Heart left ventricle (tissue), 16 donors: Measurements from ENCODE around the gene ZNF740. TPM values are rescaled to one million over a fixed set of nuclear protein-coding genes. Genes with fewer than 3 reads are reported as not detected.

Source experiments
- ATAC-seq, 4 donors: fragments of 200-7000 bp; cut with Tn5 transposase; one replicate each; pipeline ENCODE4 v1.9.1; 2020 to 2022; ENCODE audit warnings: moderate library complexity in 4 of 4, mild to moderate bottlenecking in 3 of 4, moderate number of reproducible peaks in 1 of 4
- DNase-seq, 5 donors: peaks; one replicate each; pipeline ENCODE4 v3.0.0-alpha.2; 2020
- H3K27ac ChIP-seq, 12 donors: fragments of 200-600 bp; sonication (generic) in 4 of 12; one replicate each; pipeline versions ENCODE4 v1.5.0 to v1.8.0; 2016 to 2022; ENCODE audit warnings: mild to moderate bottlenecking in 2 of 12
- H3K27me3 ChIP-seq, 9 donors: fragments of 200-600 bp; sonication (generic) in 2 of 9; one replicate each; pipeline versions ENCODE4 v1.5.1 to v1.8.0; 2016 to 2022; ENCODE audit warnings: mild to moderate bottlenecking in 3 of 9
- H3K36me3 ChIP-seq, 9 donors: fragments of 200-600 bp; sonication (generic) in 2 of 9; one replicate each; pipeline versions ENCODE4 v1.5.0 to v1.8.0; 2018 to 2022; ENCODE audit warnings: mild to moderate bottlenecking in 2 of 9
- H3K4me1 ChIP-seq, 12 donors: fragments of 200-600 bp; sonication (generic) in 4 of 12; one replicate each; pipeline versions ENCODE4 v1.5.0 to v1.8.0; 2016 to 2022; ENCODE audit warnings: mild to moderate bottlenecking in 3 of 12
- H3K4me3 ChIP-seq, 12 donors: fragments of 200-600 bp; sonication (generic) in 4 of 12; one replicate each; pipeline versions ENCODE4 v1.5.0 to v1.8.0; 2017 to 2022; ENCODE audit warnings: mild to moderate bottlenecking in 9 of 12, moderate library complexity in 4 of 12
- H3K9me3 ChIP-seq, 12 donors: fragments of 200-600 bp; sonication (generic) in 4 of 12; one replicate each; pipeline versions ENCODE4 v1.5.0 to v1.8.0; 2016 to 2022; ENCODE audit warnings: mild to moderate bottlenecking in 1 of 12
- CTCF ChIP-seq, 12 donors: fragments of 200-600 bp; sonication (generic) in 4 of 12; IDR thresholded peaks; one replicate each; pipeline versions ENCODE4 v1.5.0 to v1.8.0; 2018 to 2022; ENCODE audit warnings: antibody characterized with exemption in 12 of 12, mild to moderate bottlenecking in 5 of 12
- POLR2A ChIP-seq, 2 donors: fragments of 450-650 bp; IDR thresholded peaks; one replicate each; pipeline ENCODE4 v1.6.1; 2017; ENCODE audit warnings: antibody characterized with exemption in 2 of 2, mild to moderate bottlenecking in 2 of 2, moderate library complexity in 2 of 2
- WGBS, 4 donors: extraction: QIAGEN DNeasy Blood & Tissue Kit in 2 of 4; methylation state at CpG; one replicate each; pipeline versions ENCODE4 v1.1.5 to v1.1.7; 2013 to 2018; 5-methylcytosine and 5-hydroxymethylcytosine counted together
- intact Hi-C, 10 donors: fragments of 100-400 bp; cut with DNase I; formaldehyde crosslinking; loops; one replicate each; pipeline versions ENCODE4 v1.11.1 to v1.14.2; 2022
- polyA plus RNA-seq, 2 donors: library from polyadenylated mRNA; stranded (reverse); fragments of 200-250 nt; gene quantifications; one replicate each; pipeline ENCODE4 v1.2.3, GENCODE V29; 2013
- total RNA-seq, 9 donors: library from RNA; depleted of rRNA in 2 of 9; stranded (reverse); fragments of >200 nt in 2 of 9; fragmentation: NEBNext Ultra II Directional in 3 of 9; extraction: Animal tissue kit (Norgen Biotek cat#: 25700) in 3 of 9; gene quantifications; one replicate each; pipeline versions ENCODE4 v1.1.0 to v1.2.4, GENCODE V29; 2016 to 2023
- donor health status: ischemic (EF 13 %, LVEDD 7.1; RV severe dilation, severe dysfunction).
- donor health status: healthy with polysubstance abuse.
- donor health status: DM: no; HTN: yes; CAD: no.
- donor health status: DM: no; HTN: no; CAD: no.
- donor health status: ischemic (EF 25% LVEDD 6.9; RV normal size, moderate dysfunction).
- donor health status: ischemic (EF 25% LVEDD 5.7; RV mildly dilated, moderate dysfunction).
- donor health status: healthy.
- donor health status: DM: yes; HTN: yes; CAD: no.
- donor health status: ischemic (EF 35%, LVEDD 5.7; RV mildly dilated, moderate dysfunction).
- donor health status: nonischemic (EF 11% LVEDD 7.7; RV severe dilation, severe dysfunction).
- donor health status: DM: yes; HTN: yes; CAD: no.
- donor health status: PGD.
- donor health status: ischemic (EF 29% LVEDD 5.4; RV normal size, mild dysfunction).
- donor health status: nonischemic (EF 23%, LVEDD 6.1; RV moderate dilation, normal function).

Gene ZNF740
- total and polyA plus RNA-seq, 11 donors, result 4.8 to 27.4 (median 17.6) TPM

GRCh38 chr12:53151039-53151438 lies 29.5 kb upstream of the ZNF740 start:
- peaks cover 0 to 5% (median 0%) of the 10 kb centered on the region in 12 donors for H3K4me1 ChIP-seq
- 88 to 94% (median 91%) methylated on average over 6 of the region's 6 CpGs for WGBS, 4 donors
- ATAC-seq, result no peak

GRCh38 chr12:53152390-53152789 lies 28.1 kb upstream of the ZNF740 start:
- Histone ChIP-seq H3K4me3 (no peak overlapping the region), H3K27ac (no peak overlapping the region), H3K4me1 (peaks cover 0 to 5% (median 0%) of the 10 kb centered on the region in 12 donors), H3K27me3 (no peaks in the 10 kb centered on the region), H3K9me3 (no peaks in the 10 kb centered on the region), H3K36me3 (peaks cover 0 to 6% (median 0%) of the 10 kb centered on the region in 9 donors)
- DNase-seq, result no peak
- TF ChIP-seq POLR2A (IDR thresholded peaks at IDR 0.05) (no peak), CTCF (IDR thresholded peaks at IDR 0.05) (no peak)
- ATAC-seq, result no peak
- intact Hi-C loops, result loop anchor here in 1 of 10 donors (5.0 kb wide), 1 partner anchor 35 kb away; no protein-coding TSS in a partner anchor

More at GRCh38 chr12:53151039-53151438, 29.5 kb upstream of the ZNF740 start:
- Histone ChIP-seq H3K4me3 (no peak overlapping the region), H3K9me3 (no peaks in the 10 kb centered on the region), H3K36me3 (no peaks in the 10 kb centered on the region), H3K27ac (no peak overlapping the region), H3K27me3 (no peaks in the 10 kb centered on the region)
- no peak for TF ChIP-seq POLR2A (IDR thresholded peaks at IDR 0.05)
- intact Hi-C loops, result loop anchor here in 1 of 10 donors (5.0 kb wide), 1 partner anchor 34 kb away; no protein-coding TSS in a partner anchor
- DNase-seq, result no peak

GRCh38 chr12:53159195-53159839 lies 21.2 kb upstream of the ZNF740 start:
- no peak overlapping the region for H3K27ac ChIP-seq
- H3K36me3 ChIP-seq, result peaks cover 0 to 25% (median 4%) of the 10 kb centered on the region in 9 donors
- no peak overlapping the region for H3K4me3 ChIP-seq
- H3K4me1 ChIP-seq, result peaks cover 0 to 9% (median 1%) of the 10 kb centered on the region in 12 donors
- DNase-seq, result peak; percentile 72 to 90 (median 81)
- ATAC-seq, result peak; percentile 39 to 87 (median 84)
- TF ChIP-seq POLR2A (IDR thresholded peaks at IDR 0.05), result no peak
- TF ChIP-seq CTCF (IDR thresholded peaks at IDR 0.05), result peak; percentile 88 to 98 (median 94)
- no peaks in the 10 kb centered on the region for H3K9me3 ChIP-seq
- H3K27me3 ChIP-seq, result no peaks in the 10 kb centered on the region
- WGBS, 4 donors, result 18 to 28% (median 20%) methylated on average over 14 of the region's 14 CpGs
- intact Hi-C loops, result loop anchor here in 6 of 10 donors (1.0 to 5.0 kb wide), 8 partner anchors 19 to 128 kb away; no protein-coding TSS in a partner anchor

- DNase-seq (no peak), ATAC-seq (peak in 1 of 4 donors; percentile 21)
- no peak overlapping the region for H3K4me3 ChIP-seq
- H3K36me3 ChIP-seq, result peaks cover 0 to 25% (median 4%) of the 10 kb centered on the region in 9 donors
- TF ChIP-seq CTCF (IDR thresholded peaks at IDR 0.05) (no peak), POLR2A (IDR thresholded peaks at IDR 0.05) (no peak)
- intact Hi-C loops, result loop anchor here in 9 of 10 donors (1.0 to 5.0 kb wide), 9 partner anchors 18 to 127 kb away; no protein-coding TSS in a partner anchor
- no peaks in the 10 kb centered on the region for H3K9me3 ChIP-seq
- no peaks in the 10 kb centered on the region for H3K27me3 ChIP-seq
- WGBS, 4 donors, result 82 to 91% (median 90%) methylated on average over 16 of the region's 16 CpGs
- no peak overlapping the region for H3K27ac ChIP-seq
- peaks cover 0 to 9% (median 1%) of the 10 kb centered on the region in 12 donors for H3K4me1 ChIP-seq
These were observed 20.5 kb upstream of the ZNF740 start for GRCh38 chr12:53160000-53160399.
